ENCODE results near the gene HTD2.

- TF ChIP-seq EZH2 (IDR thresholded peaks at IDR 0.05; ENCODE audit: borderline replicate concordance, low read depth, low read length, severe bottlenecking) (no peak), POLR2AphosphoS5 (IDR thresholded peaks at IDR 0.05; ENCODE audit: insufficient read depth, low read depth, low read length) (no peak), CTCF (IDR thresholded peaks at IDR 0.05; ENCODE audit: extremely low read depth in 1 of 2, insufficient read depth in 1 of 2, low read depth in 1 of 2, low read length in 2 of 2) (no peak), POLR2A (IDR thresholded peaks at IDR 0.05; ENCODE audit: low read depth, low read length) (no peak), MAX (IDR thresholded peaks at IDR 0.05; ENCODE audit: insufficient read depth, insufficient read length) (no peak), GATA2 (IDR thresholded peaks at IDR 0.05; ENCODE audit: insufficient read depth, insufficient read length, low read depth, low read length) (no peak), MYC (IDR thresholded peaks at IDR 0.05; ENCODE audit: low read depth, low read length) (no peak), JUN (IDR thresholded peaks at IDR 0.05; ENCODE audit: borderline replicate concordance, insufficient read depth, insufficient read length, low read depth) (no peak), FOS (IDR thresholded peaks at IDR 0.05; ENCODE audit: borderline replicate concordance, insufficient read depth, low read length) (no peak)
These were observed 44.3 kb downstream of the HTD2 start for GRCh38 chr3:58350627-58351013.

All from endothelial cell of umbilical vein (primary cell).